GM18502 (cell line): ENCODE results near the gene PRSS12.

ENCODE experiments used
- ATAC-seq: cut with Tn5 transposase; IDR thresholded peaks from one replicate; pipeline ENCODE4 v1.9.1; 2021; ENCODE audit warnings: mild to moderate bottlenecking; ENCODE audit not compliant: unreplicated experiment, poor library complexity

PRSS12 gene

DNA sequence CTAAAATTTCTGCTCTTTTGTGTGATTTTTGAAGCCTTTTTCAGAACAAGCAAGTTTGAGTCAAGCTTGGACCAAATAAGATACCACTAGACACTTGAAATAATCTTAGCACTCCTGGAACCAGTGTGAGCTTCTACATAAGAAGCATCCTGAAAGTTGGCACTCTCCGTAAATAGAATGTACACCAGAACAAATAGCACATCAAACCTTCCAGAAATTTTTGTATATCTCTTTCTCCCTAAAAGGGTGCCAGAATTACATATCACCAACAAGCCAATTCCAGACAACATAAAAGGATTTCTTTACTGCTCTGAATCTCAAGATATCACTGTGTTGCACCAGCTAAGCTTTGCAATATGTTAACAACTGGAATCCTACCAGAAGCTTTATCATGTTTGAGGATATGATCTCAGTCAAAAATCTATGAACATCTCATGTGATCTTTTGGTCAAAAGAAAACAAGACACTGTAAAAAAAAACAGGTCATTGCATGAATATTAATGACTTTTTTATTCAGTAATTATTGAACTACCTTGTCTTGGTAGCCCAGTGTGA lies 117.2 kb downstream of the PRSS12 start:
- ATAC-seq = no peak
